HepG2 (cell line): Measurements from ENCODE around the gene DLG2. TPM values are rescaled to one million over a fixed set of nuclear protein-coding genes. Genes with fewer than 3 reads are reported as not detected.

Experiments
- ATAC-seq: fragments of 200-7000 bp; cut with Tn5 transposase; 3 replicates; pipeline ENCODE4 v1.9.1; 2020; ENCODE audit warnings: mild to moderate bottlenecking, moderate library complexity
- BruUV-seq: library from RNA; stranded (reverse); fragments of 400-500 nt; replicated peaks from 2 replicates; lab custom pipeline; 2021; lab: Mats Ljungman, UMichigan
- CTCF ChIA-PET: fragments of 300-600 bp; formaldehyde crosslinking; extraction: SDS; loops from one replicate; lab custom pipeline; 2021; ENCODE audit warnings: low total read pairs, inconsistent platforms, low intra/inter-chr PET ratio; lab: Yijun Ruan, JAX
- POLR2A ChIA-PET: fragments of 350-600 bp; sonication (Branson Sonifier 250); formaldehyde crosslinking; loops from one replicate; lab custom pipeline; 2020; ENCODE audit warnings: antibody characterized with exemption, inconsistent platforms; lab: Yijun Ruan, JAX
- DNase-seq: peaks from one replicate; pipeline ENCODE4 v3.0.0-alpha.2; 2015; ENCODE audit warnings: low spot score
- FAIRE-seq: peaks from 3 replicates; lab custom pipeline; 2011; peaks lifted over from hg19 to GRCh38; lab: Jason Lieb, UNC
- H2AFZ ChIP-seq: one replicate; pipeline ENCODE4 v1.6.1; 2011; ENCODE audit warnings: low read length, inconsistent platforms
- H3K27ac ChIP-seq: fragments of 300-600 bp; 3 replicates; pipeline ENCODE4 v1.8.0; 2011; ENCODE audit warnings: mixed run types, mild to moderate bottlenecking, mixed read lengths, low read length, inconsistent platforms; ENCODE audit not compliant: insufficient read depth; ENCODE audit errors: extremely low read length
- H3K27me3 ChIP-seq, 2 experiments: fragments of 200-600 bp in 1 of 2; 2 replicates in 1 of 2; 3 replicates in 1 of 2; pipeline versions ENCODE4 v1.6.0 to v1.8.0; 2011; ENCODE audit warnings: low read length in 2 of 2, mild to moderate bottlenecking in 2 of 2, moderate library complexity in 2 of 2, inconsistent platforms in 1 of 2; ENCODE audit not compliant: insufficient read depth in 2 of 2, control insufficient read depth in 1 of 2
- H3K36me3 ChIP-seq, 2 experiments: fragments of 200-600 bp in 1 of 2; replicated peaks in 1 of 2; 2 replicates in 1 of 2; 3 replicates in 1 of 2; pipeline versions ENCODE4 v1.5.1 to v1.8.0; 2011; ENCODE audit warnings: low read length in 2 of 2, inconsistent platforms in 1 of 2; ENCODE audit not compliant: insufficient read depth in 2 of 2, control insufficient read depth in 1 of 2
- H3K4me1 ChIP-seq: 2 replicates; pipeline ENCODE4 v1.5.1; 2012; ENCODE audit warnings: low read length, inconsistent platforms; ENCODE audit not compliant: insufficient read depth
- H3K4me2 ChIP-seq: 2 replicates; pipeline ENCODE4 v1.6.0; 2011; ENCODE audit warnings: low read depth, low read length, inconsistent platforms
- H3K4me3 ChIP-seq, 3 experiments: fragments of 200-600 bp in 1 of 3; sonication (generic), shearing (Covaris generic) in 1 of 3; replicated peaks in 1 of 3; 2 replicates each; pipeline ENCODE4 v1.5.1; 2011 to 2016; ENCODE audit warnings: low read length in 3 of 3, inconsistent platforms in 2 of 3, low read depth in 2 of 3, mild to moderate bottlenecking in 2 of 3, control low read depth in 1 of 3, mixed read lengths in 1 of 3; ENCODE audit not compliant: insufficient read depth in 1 of 3
- H3K79me2 ChIP-seq: one replicate; pipeline ENCODE4 v1.6.1; 2011; ENCODE audit warnings: low read length, inconsistent platforms; ENCODE audit not compliant: insufficient read depth
- H3K9ac ChIP-seq: 2 replicates; pipeline ENCODE4 v1.6.0; 2011; ENCODE audit warnings: mild to moderate bottlenecking, low read depth, low read length, inconsistent platforms; ENCODE audit not compliant: insufficient read depth
- H3K9me3 ChIP-seq: 2 replicates; pipeline ENCODE4 v1.5.1; 2012; ENCODE audit warnings: mild to moderate bottlenecking, low read length
- H4K20me1 ChIP-seq: 2 replicates; pipeline ENCODE4 v1.6.0; 2011; ENCODE audit warnings: inconsistent platforms, mild to moderate bottlenecking, low read length, moderate library complexity; ENCODE audit not compliant: insufficient read depth
- ATF3 ChIP-seq: sonication (generic); formaldehyde crosslinking; IDR thresholded peaks from 2 replicates; pipeline ENCODE4 v1.4.0; 2020; ENCODE audit warnings: missing genetic modification reagents
- EHMT2 ChIP-seq: fragments of 200-600 bp; sonication (generic); IDR thresholded peaks from 2 replicates; pipeline ENCODE4 v1.7.0; 2017; ENCODE audit warnings: antibody characterized with exemption, low read depth, low read length, borderline replicate concordance
- ETS1 ChIP-seq: sonication (generic); formaldehyde crosslinking; IDR thresholded peaks from 2 replicates; pipeline ENCODE4 v1.4.0; 2020; ENCODE audit warnings: missing genetic modification reagents
- IRX3 ChIP-seq: sonication (generic); formaldehyde crosslinking; IDR thresholded peaks from 2 replicates; pipeline ENCODE4 v1.8.1; 2023; ENCODE audit warnings: mild to moderate bottlenecking, low read depth, missing genetic modification reagents, borderline replicate concordance
- MED13 ChIP-seq: sonication (generic); formaldehyde crosslinking; IDR thresholded peaks from 2 replicates; pipeline ENCODE4 v1.5.0; 2020; ENCODE audit warnings: missing genetic modification reagents
- MIXL1 ChIP-seq: IDR thresholded peaks from 2 replicates; pipeline ENCODE4 v1.6.1; 2016
- PLRG1 ChIP-seq: fragments of 450-650 bp; conservative IDR thresholded peaks from 2 replicates; pipeline ENCODE4 v1.6.1; 2016
- PTBP1 ChIP-seq: fragments of 200-400 bp; formaldehyde crosslinking; IDR thresholded peaks from 2 replicates; pipeline ENCODE4 v1.6.1; 2018; ENCODE audit warnings: low read length, low read depth; ENCODE audit not compliant: poor library complexity, severe bottlenecking
- SP1 ChIP-seq, 2 experiments: fragments of 450-650 bp in 1 of 2; sonication (generic) in 1 of 2; formaldehyde crosslinking in 1 of 2; IDR thresholded peaks; 2 replicates each; pipeline versions ENCODE4 v1.4.0 to v1.6.1; 2016 to 2020; ENCODE audit warnings: missing genetic modification reagents in 1 of 2
- TIGD3 ChIP-seq: sonication (generic); formaldehyde crosslinking; IDR thresholded peaks from 2 replicates; pipeline ENCODE4 v1.5.1; 2020; ENCODE audit warnings: mild to moderate bottlenecking, missing genetic modification reagents, borderline replicate concordance
- ZNF180 ChIP-seq: sonication (generic); formaldehyde crosslinking; IDR thresholded peaks from 2 replicates; pipeline ENCODE4 v1.4.0; 2020; ENCODE audit warnings: low read depth, missing genetic modification reagents, borderline replicate concordance
- ZNF609 ChIP-seq: sonication (generic); formaldehyde crosslinking; IDR thresholded peaks from 2 replicates; pipeline ENCODE4 v1.4.0; 2020; ENCODE audit warnings: mild to moderate bottlenecking, missing genetic modification reagents, borderline replicate concordance
- ZNF720 ChIP-seq: sonication (generic); formaldehyde crosslinking; IDR thresholded peaks from 2 replicates; pipeline ENCODE4 v1.4.0; 2020; ENCODE audit warnings: missing genetic modification reagents
- ZNF790 ChIP-seq: sonication (generic); formaldehyde crosslinking; IDR thresholded peaks from 2 replicates; pipeline ENCODE4 v1.8.0; 2022; ENCODE audit warnings: missing genetic modification reagents, mild to moderate bottlenecking, borderline replicate concordance
- ZNF792 ChIP-seq: IDR thresholded peaks from 2 replicates; pipeline ENCODE4 v1.6.1; 2016
- ZNF878 ChIP-seq: sonication (generic); formaldehyde crosslinking; IDR thresholded peaks from 2 replicates; pipeline ENCODE4 v1.8.1; 2023; ENCODE audit warnings: mild to moderate bottlenecking, missing genetic modification reagents, moderate library complexity
- WGBS: methylation state at CpG from one replicate; pipeline ENCODE4 v1.1.6; 2017; ENCODE audit warnings: low lambda C conversion rate; 5-methylcytosine and 5-hydroxymethylcytosine counted together
- in situ Hi-C: cut with HindIII; loops from 2 replicates; pipeline ENCODE4 v1.10.0; 2017; ENCODE audit warnings: low pct_unique_long_range_greater_than_20kb; ENCODE audit not compliant: extremely low pct_ligation_motif_present
- intact Hi-C: fragments of 100-400 bp; cut with micrococcal nuclease; formaldehyde crosslinking; loops from one replicate; pipeline ENCODE4 v1.10.0; 2022; ENCODE audit not compliant: unreplicated experiment
- polyA plus RNA-seq, 8 experiments: library from polyadenylated mRNA; depleted of rRNA in 3 of 8; stranded (reverse) in 7 of 8; unstranded in 1 of 8; fragments of >200 nt; fragmentation: Illumina TruSeq in 4 of 8; extraction: Trizol in 4 of 8; gene quantifications; 2 replicates each; pipeline versions ENCODE4 v1.2.1 to v1.2.3, GENCODE V29; 2011 to 2016; ENCODE audit warnings: low read depth in 4 of 8, missing spikeins in 1 of 8, mixed read lengths in 1 of 8; ENCODE audit not compliant: insufficient read depth in 1 of 8
- total RNA-seq, 5 experiments: library from RNA; depleted of rRNA; stranded (reverse); fragments of >200 nt; fragmentation: Illumina TruSeq; extraction: Trizol; gene quantifications; 2 replicates each; pipeline ENCODE4 v1.2.3, GENCODE V29; 2016; ENCODE audit warnings: low read depth in 1 of 5
- TF ChIP-seq, protein P1 (sequence below): sonication (generic); formaldehyde crosslinking; IDR thresholded peaks from 2 replicates; pipeline ENCODE4 v1.5.0; 2020; ENCODE audit warnings: missing genetic modification reagents

Gene DLG2
- total and polyA plus RNA-seq, 2 of the 13 experiments (the other 11 are each of a cell fraction or from before 2014, with no cell fraction given): 0.46 to 1.0 TPM

DNA sequence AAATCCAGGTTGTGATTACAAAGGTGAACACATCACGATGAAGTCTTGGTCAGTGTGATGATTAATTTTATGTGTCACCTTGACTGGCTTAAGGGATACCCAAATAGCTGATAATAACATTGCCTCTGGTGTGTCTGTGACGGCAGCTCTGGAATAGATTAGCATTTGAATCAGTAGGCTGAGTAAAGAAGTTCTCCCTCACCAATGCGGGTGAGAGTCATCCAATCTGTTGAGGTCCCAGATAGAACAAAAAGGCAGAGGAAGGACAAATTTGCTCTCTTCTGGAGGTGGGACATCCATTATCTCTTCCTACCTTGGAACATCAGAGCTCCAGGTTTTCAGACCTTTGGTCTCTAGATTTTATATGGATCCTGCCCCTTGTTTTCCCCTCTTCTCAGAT is 1484.7 kb downstream of the DLG2 start:
- FAIRE-seq (no peak), ATAC-seq (no peak), DNase-seq (no peak)
- intact Hi-C loops: no loop called here
- H3K27ac ChIP-seq: no peak overlapping the region
- no TSS peak for BruUV-seq
- H3K4me2 ChIP-seq: no peak overlapping the region
- H3K27me3 ChIP-seq: no peaks in the 10 kb centered on the region
- H4K20me1 ChIP-seq: no peaks in the 10 kb centered on the region
- no peaks in the 10 kb centered on the region for H3K9me3 ChIP-seq
- H3K4me3 ChIP-seq: no peak overlapping the region
- no peak overlapping the region for H3K9ac ChIP-seq
- H2AFZ ChIP-seq: no peak overlapping the region
- 53% methylated on average over 3 of the region's 3 CpGs for whole genome bisulfite sequencing
- H3K4me1 ChIP-seq: no peaks in the 10 kb centered on the region
- H3K79me2 ChIP-seq: no peaks in the 10 kb centered on the region
- H3K36me3 ChIP-seq: no peaks in the 10 kb centered on the region
- ChIA-PET POLR2A (no interaction called here), CTCF (no interaction called here)
- in situ Hi-C loops: no loop called here
- TF ChIP-seq ZNF609 (CRISPR knock-in tag) (no peak), ZNF720 (CRISPR knock-in tag) (no peak), ETS1 (CRISPR knock-in tag) (no peak), IRX3 (no peak), ZNF180 (CRISPR knock-in tag) (no peak), PLRG1 (no peak), PTBP1 (no peak), ATF3 (CRISPR knock-in tag) (no peak), EHMT2 (no peak), TIGD3 (CRISPR knock-in tag) (no peak), SP1 (IDR thresholded peaks at IDR 0.05) (no peak), SP1 (CRISPR knock-in tag; IDR thresholded peaks at IDR 0.05) (no peak), ZNF790 (CRISPR knock-in tag) (no peak), MIXL1 (no peak), ZNF878 (CRISPR knock-in tag) (no peak), ZNF792 (CRISPR knock-in tag) (no peak), MED13 (no peak)
- TF ChIP-seq, protein P1, sequence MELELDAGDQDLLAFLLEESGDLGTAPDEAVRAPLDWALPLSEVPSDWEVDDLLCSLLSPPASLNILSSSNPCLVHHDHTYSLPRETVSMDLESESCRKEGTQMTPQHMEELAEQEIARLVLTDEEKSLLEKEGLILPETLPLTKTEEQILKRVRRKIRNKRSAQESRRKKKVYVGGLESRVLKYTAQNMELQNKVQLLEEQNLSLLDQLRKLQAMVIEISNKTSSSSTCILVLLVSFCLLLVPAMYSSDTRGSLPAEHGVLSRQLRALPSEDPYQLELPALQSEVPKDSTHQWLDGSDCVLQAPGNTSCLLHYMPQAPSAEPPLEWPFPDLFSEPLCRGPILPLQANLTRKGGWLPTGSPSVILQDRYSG: no peak
